HepG2 (cell line): ENCODE results near the gene YLPM1. TPM values are rescaled to one million over a fixed set of nuclear protein-coding genes. Genes with fewer than 3 reads are reported as not detected.
A peak's percentile ranks its signal among the peaks of the same experiment; 100 is the strongest.

ENCODE experiments used
- CHD4 ChIP-seq: fragments of 200-600 bp; sonication (generic); IDR thresholded peaks from 2 replicates; pipeline ENCODE4 v1.7.0; 2017; ENCODE audit warnings: mild to moderate bottlenecking, low read length, borderline replicate concordance
- HIVEP1 ChIP-seq: sonication (generic); formaldehyde crosslinking; IDR thresholded peaks from 2 replicates; pipeline ENCODE4 v1.4.0; 2020; ENCODE audit warnings: mild to moderate bottlenecking, missing genetic modification reagents
- HMG20A ChIP-seq: IDR thresholded peaks from 2 replicates; pipeline ENCODE4 v1.6.1; 2016; ENCODE audit warnings: borderline replicate concordance
- LRRFIP1 ChIP-seq: sonication (generic); formaldehyde crosslinking; conservative IDR thresholded peaks from 2 replicates; pipeline ENCODE4 v1.4.0; 2020; ENCODE audit warnings: missing genetic modification reagents
- MYPOP ChIP-seq: sonication (generic); formaldehyde crosslinking; IDR thresholded peaks from 2 replicates; pipeline ENCODE4 v1.8.1; 2023; ENCODE audit warnings: mild to moderate bottlenecking, moderate library complexity, missing genetic modification reagents
- PATZ1 ChIP-seq: sonication (generic); formaldehyde crosslinking; IDR thresholded peaks from 2 replicates; pipeline ENCODE4 v1.4.0; 2020; ENCODE audit warnings: missing genetic modification reagents
- SKIL ChIP-seq: sonication (generic); formaldehyde crosslinking; IDR thresholded peaks from 2 replicates; pipeline ENCODE4 v1.8.0; 2022; ENCODE audit warnings: missing genetic modification reagents, mild to moderate bottlenecking, moderate library complexity, borderline replicate concordance
- TSC22D2 ChIP-seq: sonication (generic); formaldehyde crosslinking; IDR thresholded peaks from 2 replicates; pipeline ENCODE4 v1.5.1; 2020; ENCODE audit warnings: missing genetic modification reagents, mild to moderate bottlenecking, borderline replicate concordance
- ZNF260 ChIP-seq: sonication (generic); formaldehyde crosslinking; IDR thresholded peaks from 2 replicates; pipeline ENCODE4 v1.4.0; 2020; ENCODE audit warnings: missing genetic modification reagents, low read depth, mild to moderate bottlenecking, borderline replicate concordance
- ZNF264 ChIP-seq: sonication (generic); formaldehyde crosslinking; IDR thresholded peaks from 2 replicates; pipeline ENCODE4 v1.4.0; 2020; ENCODE audit warnings: missing genetic modification reagents
- ZNF597 ChIP-seq: sonication (generic); formaldehyde crosslinking; IDR thresholded peaks from 2 replicates; pipeline ENCODE4 v1.5.0; 2020; ENCODE audit warnings: missing genetic modification reagents
- ZNF841 ChIP-seq: sonication (generic); formaldehyde crosslinking; IDR thresholded peaks from 2 replicates; pipeline ENCODE4 v1.8.1; 2023; ENCODE audit warnings: missing genetic modification reagents, borderline replicate concordance
- polyA plus RNA-seq, 8 experiments: library from polyadenylated mRNA; depleted of rRNA in 3 of 8; stranded (reverse) in 7 of 8; unstranded in 1 of 8; fragments of >200 nt; fragmentation: Illumina TruSeq in 4 of 8; extraction: Trizol in 4 of 8; gene quantifications; 2 replicates each; pipeline versions ENCODE4 v1.2.1 to v1.2.3, GENCODE V29; 2011 to 2016; ENCODE audit warnings: low read depth in 4 of 8, missing spikeins in 1 of 8, mixed read lengths in 1 of 8; ENCODE audit not compliant: insufficient read depth in 1 of 8
- total RNA-seq, 5 experiments: library from RNA; depleted of rRNA; stranded (reverse); fragments of >200 nt; fragmentation: Illumina TruSeq; extraction: Trizol; gene quantifications; 2 replicates each; pipeline ENCODE4 v1.2.3, GENCODE V29; 2016; ENCODE audit warnings: low read depth in 1 of 5
- TF ChIP-seq, protein P1 (sequence below): sonication (generic); formaldehyde crosslinking; IDR thresholded peaks from 2 replicates; pipeline ENCODE4 v1.8.1; 2022; ENCODE audit warnings: mild to moderate bottlenecking, missing genetic modification reagents
- TF ChIP-seq, protein P2 (sequence below): sonication (generic); formaldehyde crosslinking; conservative IDR thresholded peaks from 2 replicates; pipeline ENCODE4 v1.4.0; 2020; ENCODE audit warnings: missing genetic modification reagents

YLPM1 gene
- total and polyA plus RNA-seq, 2 of the 13 experiments (the other 11 are each of a cell fraction or from before 2014, with no cell fraction given): 6.7 to 21.9 TPM

DNA sequence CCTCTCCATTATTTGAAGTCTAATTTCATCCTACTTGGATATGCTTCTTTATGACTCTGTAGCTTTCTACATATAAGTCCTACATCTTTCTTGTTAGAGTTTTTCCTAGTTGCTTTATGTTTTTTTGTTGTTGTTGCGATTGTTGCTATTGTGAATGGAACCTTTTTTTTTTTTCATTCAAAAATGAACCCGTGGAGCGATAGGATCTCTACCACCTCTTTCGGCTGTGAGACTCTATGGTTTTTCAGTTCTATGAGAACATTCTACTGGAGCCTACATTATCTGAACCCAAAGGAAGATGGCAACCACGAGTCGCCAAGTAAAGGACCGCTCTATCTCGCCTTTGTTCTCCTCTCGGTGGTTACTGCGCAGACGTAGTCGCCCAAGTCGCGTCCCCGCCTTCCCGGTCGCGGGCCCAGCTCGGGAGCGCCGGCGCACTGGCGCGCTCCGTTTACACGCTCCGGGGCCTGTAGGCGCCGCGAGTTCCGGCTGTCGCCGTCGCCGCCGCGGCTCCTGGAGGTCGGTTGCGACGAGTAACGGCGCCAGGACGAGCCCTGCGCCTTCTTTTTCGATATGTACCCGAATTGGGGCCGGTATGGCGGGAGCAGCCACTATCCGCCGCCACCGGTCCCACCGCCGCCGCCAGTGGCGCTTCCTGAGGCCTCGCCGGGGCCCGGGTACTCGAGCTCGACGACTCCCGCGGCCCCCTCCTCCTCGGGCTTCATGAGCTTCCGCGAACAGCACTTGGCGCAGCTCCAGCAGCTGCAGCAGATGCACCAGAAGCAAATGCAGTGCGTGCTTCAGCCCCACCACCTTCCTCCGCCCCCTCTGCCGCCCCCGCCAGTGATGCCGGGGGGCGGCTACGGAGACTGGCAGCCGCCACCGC is at the start of gene YLPM1 (continued):
- TF ChIP-seq PATZ1 (CRISPR knock-in tag) (peak; percentile 57), ZNF841 (CRISPR knock-in tag) (no peak), SKIL (CRISPR knock-in tag) (no peak), LRRFIP1 (CRISPR knock-in tag) (0 out of 2 replicates have a peak, but pooled peaks have one; percentile 44), ZNF264 (CRISPR knock-in tag) (0 out of 2 replicates have a peak, but pooled peaks have one; percentile 59), MYPOP (CRISPR knock-in tag) (0 out of 2 replicates have a peak, but pooled peaks have one; percentile 44), HIVEP1 (CRISPR knock-in tag) (peak; percentile 61; the same call in 1 of the 2 replicates), CHD4 (no peak), TSC22D2 (no peak; the same call in 1 of the 2 replicates), HMG20A (no peak), ZNF260 (CRISPR knock-in tag) (no peak), ZNF597 (CRISPR knock-in tag) (no peak)
- TF ChIP-seq, protein P1, sequence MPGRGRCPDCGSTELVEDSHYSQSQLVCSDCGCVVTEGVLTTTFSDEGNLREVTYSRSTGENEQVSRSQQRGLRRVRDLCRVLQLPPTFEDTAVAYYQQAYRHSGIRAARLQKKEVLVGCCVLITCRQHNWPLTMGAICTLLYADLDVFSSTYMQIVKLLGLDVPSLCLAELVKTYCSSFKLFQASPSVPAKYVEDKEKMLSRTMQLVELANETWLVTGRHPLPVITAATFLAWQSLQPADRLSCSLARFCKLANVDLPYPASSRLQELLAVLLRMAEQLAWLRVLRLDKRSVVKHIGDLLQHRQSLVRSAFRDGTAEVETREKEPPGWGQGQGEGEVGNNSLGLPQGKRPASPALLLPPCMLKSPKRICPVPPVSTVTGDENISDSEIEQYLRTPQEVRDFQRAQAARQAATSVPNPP: no peak
- TF ChIP-seq, protein P2, sequence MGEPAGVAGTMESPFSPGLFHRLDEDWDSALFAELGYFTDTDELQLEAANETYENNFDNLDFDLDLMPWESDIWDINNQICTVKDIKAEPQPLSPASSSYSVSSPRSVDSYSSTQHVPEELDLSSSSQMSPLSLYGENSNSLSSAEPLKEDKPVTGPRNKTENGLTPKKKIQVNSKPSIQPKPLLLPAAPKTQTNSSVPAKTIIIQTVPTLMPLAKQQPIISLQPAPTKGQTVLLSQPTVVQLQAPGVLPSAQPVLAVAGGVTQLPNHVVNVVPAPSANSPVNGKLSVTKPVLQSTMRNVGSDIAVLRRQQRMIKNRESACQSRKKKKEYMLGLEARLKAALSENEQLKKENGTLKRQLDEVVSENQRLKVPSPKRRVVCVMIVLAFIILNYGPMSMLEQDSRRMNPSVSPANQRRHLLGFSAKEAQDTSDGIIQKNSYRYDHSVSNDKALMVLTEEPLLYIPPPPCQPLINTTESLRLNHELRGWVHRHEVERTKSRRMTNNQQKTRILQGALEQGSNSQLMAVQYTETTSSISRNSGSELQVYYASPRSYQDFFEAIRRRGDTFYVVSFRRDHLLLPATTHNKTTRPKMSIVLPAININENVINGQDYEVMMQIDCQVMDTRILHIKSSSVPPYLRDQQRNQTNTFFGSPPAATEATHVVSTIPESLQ: no peak
